GM15510 (cell line): ENCODE results near the gene KANTR.

ENCODE experiments used
- POLR2A ChIP-seq: IDR thresholded peaks from 3 replicates; pipeline ENCODE4 v1.6.1; 2011; ENCODE audit warnings: borderline replicate concordance; ENCODE audit not compliant: insufficient read length; ENCODE audit errors: extremely low read depth

The KANTR gene

DNA sequence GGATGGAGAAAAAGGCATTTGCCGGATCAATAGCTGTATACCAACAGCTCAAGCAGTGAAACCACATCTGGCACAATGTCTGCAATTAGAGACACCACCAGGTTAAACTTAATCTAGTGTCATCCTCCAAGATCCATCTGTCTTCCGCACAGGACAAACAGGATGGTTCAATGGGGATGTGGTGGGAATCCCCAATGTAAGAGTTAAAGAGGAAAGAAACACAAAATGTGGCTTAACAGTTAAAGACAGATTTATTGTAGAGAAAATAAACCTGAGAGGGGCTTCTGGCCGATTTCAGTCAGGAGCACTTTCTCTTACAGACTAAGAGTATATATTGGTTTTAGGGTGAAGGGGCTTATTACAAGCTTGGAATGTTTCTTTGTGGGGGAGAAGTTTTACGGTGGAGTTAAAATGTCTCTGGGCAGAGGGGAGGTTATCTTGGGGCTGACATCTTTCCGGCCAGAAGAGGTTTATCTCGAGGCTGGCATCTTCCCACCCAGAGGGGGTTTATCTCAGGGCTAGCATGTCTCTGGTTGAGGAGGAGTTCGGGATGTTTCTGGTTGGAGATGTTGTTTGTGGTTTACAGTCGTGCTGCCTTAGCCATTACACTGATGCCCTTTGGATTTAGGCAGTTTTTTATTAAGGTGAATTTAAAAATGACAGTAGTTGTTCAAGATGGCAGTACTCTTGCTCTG lies 61.7 kb downstream of the KANTR start:
- TF ChIP-seq POLR2A, result no peak

GRCh38 chrX:53156207-53156596 lies 62.3 kb downstream of the KANTR start:
- TF ChIP-seq POLR2A, result no peak

- no peak for TF ChIP-seq POLR2A
Observed at GRCh38 chrX:53159184-53159583, 65.2 kb downstream of the KANTR start.

GRCh38 chrX:53160297-53160983 lies 66.5 kb downstream of the KANTR start:
- no peak for TF ChIP-seq POLR2A

DNA sequence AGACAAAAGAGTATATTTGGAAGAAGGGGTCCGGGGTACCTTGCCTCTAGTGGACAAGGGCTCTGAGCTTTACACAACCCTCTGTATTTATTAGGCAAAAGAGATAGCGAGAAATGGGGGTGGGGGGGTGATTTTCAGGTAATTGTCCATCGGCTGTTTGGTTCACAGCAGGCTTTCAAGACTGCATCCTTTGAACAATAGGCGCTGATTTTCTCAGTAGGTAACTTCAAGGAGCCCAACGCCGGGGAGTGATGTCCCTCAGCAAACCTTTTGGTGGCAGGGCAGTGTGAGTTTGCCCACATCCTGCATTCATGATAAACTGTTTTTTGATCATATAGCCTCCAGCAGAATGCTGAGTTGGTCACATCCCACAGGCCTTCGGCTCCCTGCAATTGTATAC lies 69.5 kb downstream of the KANTR start:
- no peak for TF ChIP-seq POLR2A

DNA sequence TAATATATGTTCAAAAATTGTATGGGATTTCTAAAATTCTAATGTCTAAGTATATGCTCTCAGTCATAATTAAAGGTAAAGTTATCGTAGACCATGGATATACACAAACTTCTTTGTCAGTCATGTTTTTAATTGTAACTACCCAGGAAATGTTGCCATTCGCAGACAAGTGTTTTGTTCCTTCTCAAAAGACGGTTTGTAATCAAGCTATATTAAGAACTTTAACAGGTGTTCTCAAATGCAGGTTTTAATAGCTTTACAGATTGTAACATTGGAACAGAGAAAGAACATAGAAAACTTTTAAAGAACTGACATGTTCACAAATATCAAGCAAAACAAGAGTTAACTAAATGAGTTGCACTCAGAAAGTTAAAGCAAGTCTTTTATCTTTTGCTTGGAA lies 72.2 kb downstream of the KANTR start:
- TF ChIP-seq POLR2A, result no peak

GRCh38 chrX:53171356-53171755 lies 77.4 kb downstream of the KANTR start:
- no peak for TF ChIP-seq POLR2A
